CD8-positive, alpha-beta memory T cell (primary cell): ENCODE data around the gene ZNF276. TPM values are rescaled to one million over a fixed set of nuclear protein-coding genes. Genes with fewer than 3 reads are reported as not detected.
"Not testable (repeated sequence)": the region's sequence is repeated elsewhere in the genome, so short reads cannot be mapped to it uniquely, and the experiment has no call there.

ENCODE experiments used
- CTCF ChIA-PET: fragments of 350-600 bp; sonication (Branson Sonifier 250); formaldehyde crosslinking; loops from one replicate; lab custom pipeline; 2021; ENCODE audit warnings: antibody characterized with exemption; lab: Charles Lee
- POLR2A ChIA-PET: fragments of 350-600 bp; sonication (Branson Sonifier 250); formaldehyde crosslinking; loops from one replicate; lab custom pipeline; 2021; ENCODE audit warnings: antibody characterized with exemption; lab: Charles Lee
- DNase-seq, 5 donors: peaks; one replicate each; pipeline versions ENCODE4 v3.0.0 to v3.0.0-alpha.2; 2020 to 2022; ENCODE audit warnings: mixed read lengths in 1 of 5
- H3K27ac ChIP-seq: one replicate; pipeline ENCODE4 v1.7.0; 2013; ENCODE audit warnings: low read depth, mild to moderate bottlenecking, low read length, moderate library complexity
- H3K27me3 ChIP-seq: 2 replicates; pipeline ENCODE4 v1.7.0; 2013; ENCODE audit warnings: low read length, mild to moderate bottlenecking; ENCODE audit not compliant: insufficient read depth, poor library complexity, severe bottlenecking
- H3K36me3 ChIP-seq: 2 replicates; pipeline ENCODE4 v1.7.0; 2013; ENCODE audit warnings: mild to moderate bottlenecking, low read length, moderate library complexity; ENCODE audit not compliant: insufficient read depth
- H3K4me1 ChIP-seq: 2 replicates; pipeline ENCODE4 v1.7.0; 2013; ENCODE audit warnings: mild to moderate bottlenecking, low read length, moderate library complexity; ENCODE audit not compliant: insufficient read depth
- H3K4me3 ChIP-seq: 2 replicates; pipeline ENCODE4 v1.7.0; 2013; ENCODE audit warnings: mild to moderate bottlenecking, low read length
- H3K9me3 ChIP-seq: 2 replicates; pipeline ENCODE4 v1.7.0; 2013; ENCODE audit warnings: mild to moderate bottlenecking, low read length
- H3K27ac Mint-ChIP-seq, 8 donors: one replicate each; pipeline ENCODE4 v1.8.0; 2020 to 2021; ENCODE audit warnings: mixed read lengths in 8 of 8, mild to moderate bottlenecking in 6 of 8, inconsistent platforms in 3 of 8, moderate library complexity in 3 of 8
- H3K27me3 Mint-ChIP-seq, 2 donors: one replicate each; pipeline ENCODE4 v1.8.0; 2020 to 2021; ENCODE audit warnings: mixed read lengths in 2 of 2, mild to moderate bottlenecking in 1 of 2, moderate library complexity in 1 of 2
- H3K36me3 Mint-ChIP-seq, 3 donors: one replicate each; pipeline ENCODE4 v1.8.0; 2020 to 2021; ENCODE audit warnings: mixed read lengths in 3 of 3, inconsistent platforms in 1 of 3, mild to moderate bottlenecking in 1 of 3
- H3K4me1 Mint-ChIP-seq, 3 donors: one replicate each; pipeline ENCODE4 v1.8.0; 2020 to 2021; ENCODE audit warnings: mixed read lengths in 3 of 3, inconsistent platforms in 1 of 3, mild to moderate bottlenecking in 1 of 3
- H3K4me3 Mint-ChIP-seq, 7 donors: one replicate each; pipeline ENCODE4 v1.8.0; 2020 to 2021; ENCODE audit warnings: mixed read lengths in 7 of 7, mild to moderate bottlenecking in 6 of 7, moderate library complexity in 4 of 7, inconsistent platforms in 2 of 7
- H3K9me3 Mint-ChIP-seq, 5 donors: one replicate each; pipeline ENCODE4 v1.8.0; 2020 to 2022; ENCODE audit warnings: mixed read lengths in 5 of 5, mild to moderate bottlenecking in 3 of 5, moderate library complexity in 2 of 5, inconsistent platforms in 1 of 5
- polyA plus RNA-seq: library from polyadenylated mRNA; unstranded; fragments of 300-500 nt; fragmentation: Illumina TruSeq; gene quantifications from one replicate; pipeline ENCODE4 v1.2.3, GENCODE V29; 2021
- total RNA-seq, 2 experiments: library from RNA; stranded (reverse); gene quantifications; one replicate each; pipeline ENCODE4 v1.2.3, GENCODE V29; 2021

ZNF276 gene
- total and polyA plus RNA-seq, 3 experiments from 2014 or later = 35.6 to 47.3 (median 36.6) TPM

GRCh38 chr16:89687092-89687940, 34.0 kb upstream of the ZNF276 start:
- no peaks in the 10 kb centered on the region for H3K9me3 Mint-ChIP-seq
- H3K4me3 ChIP-seq = peak overlapping the region; percentile 88
- DNase-seq = no peak
- no peaks in the 10 kb centered on the region for H3K27me3 ChIP-seq
- H3K27ac ChIP-seq = peak overlapping the region; percentile 78
- H3K36me3 ChIP-seq = peaks cover 11% of the 10 kb centered on the region
- peaks cover 8 to 21% (median 12%) of the 10 kb centered on the region in 3 donors for H3K4me1 Mint-ChIP-seq
- H3K4me1 ChIP-seq = peaks cover 12% of the 10 kb centered on the region
- no peaks in the 10 kb centered on the region for H3K9me3 ChIP-seq
- POLR2A ChIA-PET = interaction anchor here (0.5 to 2.1 kb wide), 4 partner anchors 12 to 338 kb away, joined by 3 to 7 read pairs (median 3); partner anchors contain the start of genes CHMP1A and SPATA33
- peak overlapping the region; percentile 80 to 95 (median 84) for H3K4me3 Mint-ChIP-seq
- H3K27ac Mint-ChIP-seq = peak overlapping the region; percentile 61 to 85 (median 72)
- CTCF ChIA-PET = interaction anchor here (1.5 to 2.4 kb wide), 2 partner anchors 10 to 12 kb away, joined by 4 to 17 read pairs; no protein-coding TSS in a partner anchor
- no peaks in the 10 kb centered on the region for H3K27me3 Mint-ChIP-seq
- peaks cover 0 to 25% (median 2%) of the 10 kb centered on the region in 3 donors for H3K36me3 Mint-ChIP-seq

- POLR2A ChIA-PET = no interaction called here
Measured at GRCh38 chr16:89688395-89688794, 32.9 kb upstream of the ZNF276 start.

GRCh38 chr16:89689142-89689541, 32.2 kb upstream of the ZNF276 start:
- peaks cover 0 to 41% (median 2%) of the 10 kb centered on the region in 3 donors for H3K36me3 Mint-ChIP-seq
- no peak for DNase-seq
- POLR2A ChIA-PET = no interaction called here

More at GRCh38 chr16:89688395-89688794, 32.9 kb upstream of the ZNF276 start:
- CTCF ChIA-PET = interaction anchor here (2.6 kb wide), 1 partner anchor 12 kb away, joined by 16 read pairs; no protein-coding TSS in a partner anchor
- H3K4me1 Mint-ChIP-seq = peaks cover 8 to 21% (median 12%) of the 10 kb centered on the region in 3 donors
- H3K4me3 ChIP-seq = no peak overlapping the region
- H3K9me3 ChIP-seq = no peaks in the 10 kb centered on the region
- H3K36me3 ChIP-seq = peaks cover 12% of the 10 kb centered on the region
- peak overlapping the region in 6 of 7 donors; percentile 61 to 92 (median 83) for H3K4me3 Mint-ChIP-seq
- H3K27ac ChIP-seq = no peak overlapping the region
- DNase-seq = no peak
- peaks cover 0 to 33% (median 2%) of the 10 kb centered on the region in 3 donors for H3K36me3 Mint-ChIP-seq
- peaks cover 12% of the 10 kb centered on the region for H3K4me1 ChIP-seq
- H3K9me3 Mint-ChIP-seq = no peaks in the 10 kb centered on the region
- H3K27me3 ChIP-seq = no peaks in the 10 kb centered on the region
- H3K27ac Mint-ChIP-seq = peak overlapping the region in 2 of 8 donors; percentile 46 to 60
- H3K27me3 Mint-ChIP-seq = no peaks in the 10 kb centered on the region

GRCh38 chr16:89689621-89690020, 31.7 kb upstream of the ZNF276 start:
- CTCF ChIA-PET = interaction anchor here (2.6 kb wide), 1 partner anchor 10 kb away, joined by 16 read pairs; no protein-coding TSS in a partner anchor
- Histone ChIP-seq H3K36me3 (peaks cover 15% of the 10 kb centered on the region), H3K4me1 (peaks cover 12% of the 10 kb centered on the region)
- H3K27me3 Mint-ChIP-seq, H3K9me3 Mint-ChIP-seq, H3K4me3 Mint-ChIP-seq, POLR2A ChIA-PET, H3K9me3 ChIP-seq, H3K4me3 ChIP-seq, H3K27ac ChIP-seq, H3K27me3 ChIP-seq, DNase-seq, H3K27ac Mint-ChIP-seq: not testable (repeated sequence)
- H3K4me1 Mint-ChIP-seq = peaks cover 8 to 21% (median 12%) of the 10 kb centered on the region in 3 donors
- H3K36me3 Mint-ChIP-seq = peaks cover 0 to 41% (median 2%) of the 10 kb centered on the region in 3 donors

More at GRCh38 chr16:89689142-89689541, 32.2 kb upstream of the ZNF276 start:
- Histone ChIP-seq H3K9me3 (no peaks in the 10 kb centered on the region), H3K27me3 (no peaks in the 10 kb centered on the region), H3K36me3 (peaks cover 15% of the 10 kb centered on the region), H3K27ac (no peak overlapping the region), H3K4me3 (no peak overlapping the region), H3K4me1 (peaks cover 12% of the 10 kb centered on the region)
- peaks cover 8 to 21% (median 12%) of the 10 kb centered on the region in 3 donors for H3K4me1 Mint-ChIP-seq
- CTCF ChIA-PET = interaction anchor here (2.6 kb wide), 1 partner anchor 11 kb away, joined by 16 read pairs; no protein-coding TSS in a partner anchor
- no peak overlapping the region for H3K27ac Mint-ChIP-seq
- H3K4me3 Mint-ChIP-seq = no peak overlapping the region
- no peaks in the 10 kb centered on the region for H3K9me3 Mint-ChIP-seq
- no peaks in the 10 kb centered on the region for H3K27me3 Mint-ChIP-seq

- H3K27me3 Mint-ChIP-seq = no peaks in the 10 kb centered on the region
- no peaks in the 10 kb centered on the region for H3K9me3 Mint-ChIP-seq
- peak overlapping the region in 1 of 8 donors; percentile 69 for H3K27ac Mint-ChIP-seq
- Histone ChIP-seq H3K36me3 (peaks cover 15% of the 10 kb centered on the region), H3K27ac (no peak overlapping the region), H3K9me3 (no peaks in the 10 kb centered on the region), H3K4me1 (peaks cover 12% of the 10 kb centered on the region), H3K4me3 (no peak overlapping the region), H3K27me3 (no peaks in the 10 kb centered on the region)
- CTCF ChIA-PET = interaction anchor here (2.6 kb wide), 1 partner anchor 10 kb away, joined by 16 read pairs; no protein-coding TSS in a partner anchor
- DNase-seq = no peak
- POLR2A ChIA-PET = no interaction called here
- peak overlapping the region in 1 of 7 donors; percentile 24 for H3K4me3 Mint-ChIP-seq
- H3K4me1 Mint-ChIP-seq = peaks cover 8 to 24% (median 12%) of the 10 kb centered on the region in 3 donors
- H3K36me3 Mint-ChIP-seq = peaks cover 0 to 49% (median 2%) of the 10 kb centered on the region in 3 donors
Measured at GRCh38 chr16:89690392-89690901, 30.9 kb upstream of the ZNF276 start.

- ChIA-PET CTCF (interaction anchor here (1.3 kb wide), 1 partner anchor 9 kb away, joined by 3 read pairs; no protein-coding TSS in a partner anchor), POLR2A (no interaction called here)
- peaks cover 0 to 50% (median 2%) of the 10 kb centered on the region in 3 donors for H3K36me3 Mint-ChIP-seq
- DNase-seq = no peak
- H3K27me3 Mint-ChIP-seq = no peaks in the 10 kb centered on the region
- Histone ChIP-seq H3K36me3 (peaks cover 15% of the 10 kb centered on the region), H3K4me3 (no peak overlapping the region), H3K4me1 (peaks cover 16% of the 10 kb centered on the region), H3K27me3 (no peaks in the 10 kb centered on the region), H3K27ac (no peak overlapping the region), H3K9me3 (no peaks in the 10 kb centered on the region)
- H3K27ac Mint-ChIP-seq = no peak overlapping the region
- H3K9me3 Mint-ChIP-seq = no peaks in the 10 kb centered on the region
- H3K4me1 Mint-ChIP-seq = peaks cover 9 to 28% (median 15%) of the 10 kb centered on the region in 3 donors
- H3K4me3 Mint-ChIP-seq = peak overlapping the region in 1 of 7 donors; percentile 66
Measured at GRCh38 chr16:89691231-89691985, 29.9 kb upstream of the ZNF276 start.

GRCh38 chr16:89691986-89692569, 29.3 kb upstream of the ZNF276 start:
- Histone ChIP-seq H3K4me1 (peaks cover 22% of the 10 kb centered on the region), H3K4me3 (no peak overlapping the region), H3K36me3 (peaks cover 15% of the 10 kb centered on the region), H3K27me3 (no peaks in the 10 kb centered on the region), H3K27ac (no peak overlapping the region), H3K9me3 (no peaks in the 10 kb centered on the region)
- Mint-ChIP-seq H3K4me3 (peak overlapping the region in 1 of 7 donors; percentile 36), H3K27me3 (no peaks in the 10 kb centered on the region), H3K36me3 (peaks cover 0 to 48% (median 2%) of the 10 kb centered on the region in 3 donors), H3K27ac (peak overlapping the region in 1 of 8 donors; percentile 6), H3K9me3 (no peaks in the 10 kb centered on the region), H3K4me1 (peaks cover 12 to 30% (median 20%) of the 10 kb centered on the region in 3 donors)
- ChIA-PET POLR2A (no interaction called here), CTCF (interaction anchor here (1.3 kb wide), 1 partner anchor 8 kb away, joined by 3 read pairs; no protein-coding TSS in a partner anchor)
- no peak for DNase-seq
